ENCODE measurements around the gene ZPR1.
"Not testable (repeated sequence)": the region's sequence is repeated elsewhere in the genome, so short reads cannot be mapped to it uniquely, and the experiment has no call there.

Gene ZPR1

DNA sequence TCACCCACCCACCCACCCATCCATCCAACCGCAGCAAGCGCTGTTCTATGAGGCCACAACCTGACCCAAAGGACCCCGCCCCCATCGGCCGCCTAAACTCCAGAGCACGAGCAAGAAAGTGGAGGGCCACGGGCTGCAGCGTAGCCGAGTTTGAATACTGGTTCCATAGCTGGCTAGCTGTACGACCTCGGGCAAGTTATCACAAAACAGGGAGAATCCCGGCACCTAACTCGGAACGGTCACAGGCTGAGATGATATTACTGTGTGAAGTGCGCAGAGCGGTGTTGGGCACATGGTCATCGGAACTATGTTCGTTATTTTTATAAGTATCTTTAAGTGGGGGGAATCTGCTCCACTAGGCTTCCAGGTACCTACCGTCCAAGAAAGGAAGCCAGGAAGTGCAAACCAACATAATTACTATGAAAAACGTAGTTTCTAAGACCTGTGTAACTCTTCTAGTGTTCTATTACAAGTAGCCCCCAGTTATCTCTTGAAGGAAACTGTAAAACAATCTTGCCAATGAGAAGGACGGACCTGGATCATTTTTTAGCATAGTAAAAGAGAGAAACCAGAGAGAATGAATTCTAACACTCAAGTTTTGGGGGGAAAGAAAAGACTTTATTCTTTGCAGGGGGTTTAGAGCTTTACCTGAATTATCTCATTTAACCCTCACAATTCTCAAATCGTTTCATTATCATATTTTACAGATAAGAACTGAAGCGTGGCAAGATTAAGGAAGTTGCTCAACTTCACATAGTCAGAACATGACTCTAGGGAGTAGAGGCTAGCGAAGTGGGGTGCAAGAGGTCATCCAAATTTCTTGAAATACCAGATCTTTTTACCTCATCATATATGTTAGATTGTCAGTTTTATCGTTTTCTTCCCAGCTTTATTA is 14.4 kb downstream of the ZPR1 start:
- H3K27ac ChIP-seq = peak overlapping the region; percentile 93
- peak; percentile 44 for DNase-seq (ENCODE audit: low spot score)
- TF ChIP-seq, protein P1, sequence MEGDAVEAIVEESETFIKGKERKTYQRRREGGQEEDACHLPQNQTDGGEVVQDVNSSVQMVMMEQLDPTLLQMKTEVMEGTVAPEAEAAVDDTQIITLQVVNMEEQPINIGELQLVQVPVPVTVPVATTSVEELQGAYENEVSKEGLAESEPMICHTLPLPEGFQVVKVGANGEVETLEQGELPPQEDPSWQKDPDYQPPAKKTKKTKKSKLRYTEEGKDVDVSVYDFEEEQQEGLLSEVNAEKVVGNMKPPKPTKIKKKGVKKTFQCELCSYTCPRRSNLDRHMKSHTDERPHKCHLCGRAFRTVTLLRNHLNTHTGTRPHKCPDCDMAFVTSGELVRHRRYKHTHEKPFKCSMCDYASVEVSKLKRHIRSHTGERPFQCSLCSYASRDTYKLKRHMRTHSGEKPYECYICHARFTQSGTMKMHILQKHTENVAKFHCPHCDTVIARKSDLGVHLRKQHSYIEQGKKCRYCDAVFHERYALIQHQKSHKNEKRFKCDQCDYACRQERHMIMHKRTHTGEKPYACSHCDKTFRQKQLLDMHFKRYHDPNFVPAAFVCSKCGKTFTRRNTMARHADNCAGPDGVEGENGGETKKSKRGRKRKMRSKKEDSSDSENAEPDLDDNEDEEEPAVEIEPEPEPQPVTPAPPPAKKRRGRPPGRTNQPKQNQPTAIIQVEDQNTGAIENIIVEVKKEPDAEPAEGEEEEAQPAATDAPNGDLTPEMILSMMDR (conservative IDR thresholded peaks at IDR 0.05; ENCODE audit: low read depth) = no peak
- POLR2A ChIA-PET (ENCODE audit: low non-redundant PET) = no interaction called here
- CTCF ChIA-PET = no interaction called here

DNA sequence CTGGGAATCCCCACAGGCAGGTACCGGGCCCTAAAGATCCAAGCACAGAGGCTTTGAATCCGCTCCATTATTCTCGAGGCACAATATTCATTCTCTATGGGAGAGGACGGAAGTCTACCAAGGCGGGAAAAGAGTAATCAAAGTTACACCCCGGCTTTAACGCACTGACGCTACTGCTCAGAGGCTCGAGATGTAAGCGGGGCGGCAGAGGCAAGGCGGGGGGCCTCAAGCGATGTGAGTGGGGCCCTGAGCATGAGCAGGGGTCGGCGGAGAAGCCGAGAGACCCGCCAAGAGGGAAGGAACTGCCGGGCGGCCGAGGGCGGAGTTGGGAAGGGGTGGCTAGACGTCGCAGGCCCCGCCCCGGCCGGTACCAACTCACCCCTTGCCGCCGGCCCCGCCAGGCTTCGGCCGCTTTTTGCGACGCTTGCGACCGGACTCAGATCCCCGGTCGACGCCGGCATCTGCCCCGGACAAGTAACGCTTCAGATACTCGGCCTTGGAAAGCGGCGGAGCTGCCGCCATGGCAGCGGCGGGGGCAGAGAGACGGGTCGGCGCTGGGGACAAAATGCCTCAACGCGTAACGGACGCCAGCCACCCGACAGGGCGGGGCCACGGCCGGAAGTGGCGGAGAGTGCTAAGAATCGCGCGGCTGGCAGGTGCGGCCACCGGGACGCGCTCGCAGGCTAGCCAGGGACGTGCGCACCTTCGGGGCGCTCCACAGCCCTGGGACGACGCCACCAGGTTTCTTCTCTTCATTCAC is 15.2 kb downstream of the ZPR1 start, which contains the start of gene BUD13:
Gene BUD13 (minus strand): TSS at position 545 of the 760 bp plus-strand sequence. CDS start 23 bp downstream, at position 522.
- CTCF ChIA-PET = interaction anchor here (1.6 kb wide), 1 partner anchor 63 kb away, joined by 4 read pairs; no protein-coding TSS in a partner anchor
- TF ChIP-seq, protein P1 (conservative IDR thresholded peaks at IDR 0.05; ENCODE audit: low read depth) = no peak
- POLR2A ChIA-PET (ENCODE audit: low non-redundant PET) = no interaction called here
- peak; percentile 88 for DNase-seq (ENCODE audit: low spot score)
- peak within 1 kb of the TSS; percentile 93 for H3K27ac ChIP-seq

DNA sequence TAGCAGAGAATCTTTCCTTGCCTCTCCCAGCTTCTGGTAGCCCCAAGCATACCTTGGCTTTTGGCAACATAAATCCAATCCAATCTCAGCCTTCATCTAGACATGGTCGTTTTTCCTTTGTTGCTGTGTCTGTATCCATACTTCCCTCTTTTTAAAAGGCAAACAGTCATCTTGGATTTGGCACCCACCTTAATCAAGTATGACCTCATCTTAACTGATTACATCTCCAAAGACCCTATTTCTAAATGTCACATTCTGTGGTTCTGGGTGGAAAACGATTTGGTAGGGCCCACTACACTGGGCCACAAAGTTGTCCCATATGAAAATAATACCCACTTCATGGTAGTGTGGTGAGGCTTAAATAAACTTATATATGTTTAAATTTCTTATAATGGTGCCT is 15.9 kb downstream of the ZPR1 start:
- H3K27ac ChIP-seq = peak overlapping the region; percentile 93
- TF ChIP-seq, protein P1 (conservative IDR thresholded peaks at IDR 0.05; ENCODE audit: low read depth) = no peak
- ChIA-PET POLR2A (ENCODE audit: low non-redundant PET) (no interaction called here), CTCF (interaction anchor here (1.6 kb wide), 1 partner anchor 64 kb away, joined by 4 read pairs; no protein-coding TSS in a partner anchor)
- no peak for DNase-seq (ENCODE audit: low spot score)

DNA sequence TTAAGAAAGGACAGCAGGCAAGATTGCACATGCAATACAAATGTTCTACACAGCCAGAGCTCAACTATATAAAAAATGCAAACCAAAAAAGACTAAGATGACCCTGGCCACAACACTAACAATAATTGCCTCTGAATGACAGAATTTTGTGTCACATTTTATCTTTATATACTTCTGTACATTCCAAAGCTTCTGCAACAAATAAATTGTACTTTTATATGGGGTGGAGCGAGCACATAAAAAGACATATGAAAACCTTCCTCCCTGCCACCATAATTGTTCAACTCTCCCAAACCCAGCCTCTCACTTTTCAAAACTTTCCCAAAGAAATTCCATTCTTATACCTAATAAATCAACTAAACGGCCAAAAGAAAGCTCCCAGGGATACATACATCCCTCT is 25.7 kb downstream of the ZPR1 start:
- H3K27ac ChIP-seq = no peak overlapping the region
- TF ChIP-seq, protein P1 (conservative IDR thresholded peaks at IDR 0.05; ENCODE audit: low read depth) = no peak
- CTCF ChIA-PET = no interaction called here
- POLR2A ChIA-PET (ENCODE audit: low non-redundant PET) = no interaction called here
- DNase-seq (ENCODE audit: low spot score) = no peak

DNA sequence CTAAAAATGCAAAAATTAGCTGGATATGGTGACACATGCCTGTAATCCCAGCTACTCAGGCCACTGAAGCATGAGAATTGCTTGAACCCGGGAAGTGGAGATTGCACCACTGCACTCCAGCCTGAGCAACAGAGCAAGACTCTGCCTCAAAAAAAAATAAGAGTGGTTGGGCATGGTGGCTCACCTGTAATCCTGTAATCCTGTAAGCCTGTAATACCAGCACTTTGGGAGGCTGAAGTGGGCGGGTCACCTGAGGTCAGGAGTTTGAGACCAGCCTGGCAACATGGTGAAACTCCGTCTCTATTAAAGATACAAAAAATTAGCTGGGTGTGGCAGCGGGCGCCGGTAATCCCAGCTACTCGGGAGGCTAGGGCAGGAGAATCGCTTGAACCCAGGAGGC is 31.8 kb downstream of the ZPR1 start:
- POLR2A ChIA-PET (ENCODE audit: low non-redundant PET); H3K27ac ChIP-seq; DNase-seq (ENCODE audit: low spot score); CTCF ChIA-PET: not testable (repeated sequence)

DNA sequence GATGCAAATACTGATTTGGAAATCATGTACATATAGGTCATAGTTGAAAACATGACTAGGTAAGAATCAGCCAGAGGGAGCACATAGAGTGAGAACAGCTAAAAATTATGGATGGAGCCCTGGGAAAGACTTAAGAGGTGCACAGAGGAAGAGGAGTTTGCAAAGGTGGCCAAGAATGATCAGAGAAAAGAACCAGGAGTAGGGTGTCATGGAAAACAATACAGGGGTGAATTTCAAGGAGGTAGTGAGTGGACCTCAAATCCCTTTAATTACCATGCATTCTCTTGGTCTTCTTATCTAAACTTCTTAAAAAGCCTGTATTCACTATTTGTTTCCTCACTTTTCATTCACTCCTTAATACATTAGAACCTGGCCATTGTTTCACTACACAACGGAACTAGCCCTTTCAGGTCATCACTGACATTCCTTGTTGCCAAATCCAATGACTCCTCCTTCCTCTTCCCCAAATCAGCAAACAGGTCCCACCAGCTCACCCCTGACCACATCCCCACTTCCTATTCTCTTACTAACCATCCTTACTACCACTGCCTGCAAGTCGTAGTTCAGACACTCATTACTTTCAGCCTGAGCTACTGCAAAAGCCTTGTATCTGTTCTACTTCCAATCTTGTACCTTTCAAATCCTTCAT is 37.6 kb downstream of the ZPR1 start:
- no peak overlapping the region for H3K27ac ChIP-seq
- TF ChIP-seq, protein P1 (conservative IDR thresholded peaks at IDR 0.05; ENCODE audit: low read depth) = no peak
- POLR2A ChIA-PET (ENCODE audit: low non-redundant PET) = no interaction called here
- CTCF ChIA-PET = no interaction called here
- DNase-seq (ENCODE audit: low spot score) = no peak

Data from RWPE1 (cell line).